SK-N-MC (cell line): Measurements from ENCODE around the gene MTAP.

Source experiments
- FOXP2 ChIP-seq: optimal IDR thresholded peaks from 2 replicates; pipeline ENCODE3; 2011; ENCODE audit warnings: mild to moderate bottlenecking, moderate library complexity; ENCODE audit not compliant: insufficient read depth; ENCODE audit errors: extremely low read length, control extremely low read depth
- POLR2AphosphoS5 ChIP-seq: IDR thresholded peaks from 2 replicates; pipeline ENCODE4 v1.6.1; 2012; ENCODE audit warnings: mild to moderate bottlenecking, low read depth, low read length, borderline replicate concordance

DNA sequence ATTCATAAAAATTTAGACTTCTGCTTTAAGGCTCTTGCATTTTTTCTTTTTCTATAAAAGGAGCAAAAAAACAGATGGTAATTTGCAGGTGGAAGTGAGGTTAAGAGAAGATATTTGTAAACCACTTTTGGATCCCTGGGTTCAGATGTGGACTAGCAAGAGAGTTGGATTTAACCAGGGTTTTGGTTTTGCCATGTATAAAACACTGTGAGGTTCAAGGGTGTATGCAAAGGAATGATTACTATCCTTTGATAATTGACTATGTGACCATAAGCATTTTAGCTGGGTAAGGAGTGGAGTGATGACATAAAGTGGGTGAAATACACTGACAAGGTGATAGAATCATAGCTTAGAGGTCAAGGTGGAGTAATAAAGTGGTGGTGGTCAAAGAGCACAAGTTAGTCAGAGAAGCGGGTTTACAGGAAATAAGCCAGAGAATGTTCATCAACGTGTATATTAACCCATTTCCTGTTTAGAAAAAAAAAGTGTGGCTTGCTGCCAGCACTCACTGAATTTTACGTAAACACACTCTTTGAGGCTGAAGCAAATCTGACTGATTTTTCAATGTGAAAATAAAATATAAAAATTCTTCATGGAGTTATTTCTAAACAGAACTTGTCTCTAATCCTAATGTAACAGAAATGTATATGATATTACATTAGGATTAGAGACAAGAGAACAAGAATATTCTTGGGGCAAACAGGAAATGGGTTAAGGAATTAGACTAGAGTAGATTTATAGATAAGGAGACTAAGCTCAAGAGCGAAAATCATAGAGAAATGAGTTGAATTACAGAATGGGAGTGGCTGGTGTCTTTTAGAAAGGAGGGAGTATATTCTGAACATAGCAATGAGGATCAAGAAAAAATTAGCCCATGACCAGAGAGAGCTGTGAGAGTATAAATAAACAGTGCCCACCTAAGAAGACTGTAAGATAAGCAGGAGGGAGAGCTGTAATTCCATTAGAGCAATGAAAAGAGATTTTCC, 117.2 kb downstream of the MTAP start:
- TF ChIP-seq POLR2AphosphoS5 (no peak; the same call in 1 of the 2 replicates), FOXP2 (no peak)
